Muscle of leg (tissue), 11 donors: ENCODE results near the gene KLK4. TPM values are rescaled to one million over a fixed set of nuclear protein-coding genes. Genes with fewer than 3 reads are reported as not detected.

Experiments used
- DNase-seq: peaks from one replicate; pipeline ENCODE4 v3.0.0; 2013
- H3K27ac ChIP-seq: one replicate; pipeline ENCODE4 v1.5.1; 2013; ENCODE audit warnings: mild to moderate bottlenecking, low read length, control low read depth
- H3K27me3 ChIP-seq: one replicate; pipeline ENCODE4 v1.6.1; 2013; ENCODE audit warnings: low read length; ENCODE audit not compliant: control insufficient read depth, insufficient read depth
- H3K36me3 ChIP-seq: one replicate; pipeline ENCODE4 v1.6.1; 2013; ENCODE audit warnings: low read length; ENCODE audit not compliant: control insufficient read depth, insufficient read depth
- H3K4me1 ChIP-seq: one replicate; pipeline ENCODE4 v1.6.1; 2013; ENCODE audit warnings: low read length; ENCODE audit not compliant: control insufficient read depth, insufficient read depth
- H3K4me3 ChIP-seq: one replicate; pipeline ENCODE4 v1.5.1; 2013; ENCODE audit warnings: low read length, control low read depth
- H3K9me3 ChIP-seq: replicated peaks from 2 replicates; pipeline ENCODE4 v1.6.1; 2013; ENCODE audit warnings: low read depth, low read length; ENCODE audit not compliant: control insufficient read depth
- WGBS: methylation state at CpG from one replicate; pipeline ENCODE4 v1.1.5; 2013; ENCODE audit warnings: missing lambda C conversion rate; ENCODE audit not compliant: insufficient coverage; 5-methylcytosine and 5-hydroxymethylcytosine counted together
- polyA plus RNA-seq, 8 donors: library from polyadenylated mRNA; unstranded; fragments of 120-200 nt; gene quantifications; one replicate each; pipeline versions ENCODE4 v1.2.1 to v1.2.3, GENCODE V29; 2013; ENCODE audit warnings: inconsistent platforms in 1 of 8, low replicate concordance in 1 of 8; ENCODE audit not compliant: insufficient read length in 8 of 8, insufficient read depth in 1 of 8
- total RNA-seq: library from RNA; stranded (reverse); fragments of 120-200 nt; gene quantifications from one replicate; pipeline ENCODE4 v1.2.4, GENCODE V29; 2013

The KLK4 gene
- total and polyA plus RNA-seq, 9 donors: not detected

- WGBS: 86% methylated on average over 4 of the region's 8 CpGs
- no peaks in the 10 kb centered on the region for H3K36me3 ChIP-seq
- no peak overlapping the region for H3K4me3 ChIP-seq
- peaks cover 7% of the 10 kb centered on the region for H3K27me3 ChIP-seq
- no peaks in the 10 kb centered on the region for H3K9me3 ChIP-seq
- H3K4me1 ChIP-seq: no peaks in the 10 kb centered on the region
- no peak overlapping the region for H3K27ac ChIP-seq
- no peak for DNase-seq
Measured at GRCh38 chr19:50933640-50934039, 22.4 kb upstream of the KLK4 start.

- Histone ChIP-seq H3K4me3 (no peak overlapping the region), H3K4me1 (no peaks in the 10 kb centered on the region), H3K27me3 (peaks cover 7% of the 10 kb centered on the region), H3K27ac (no peak overlapping the region), H3K9me3 (no peaks in the 10 kb centered on the region), H3K36me3 (no peaks in the 10 kb centered on the region)
- 94% methylated on average over 2 of the region's 4 CpGs for WGBS
- DNase-seq: no peak
Measured at GRCh38 chr19:50932690-50933083, 21.5 kb upstream of the KLK4 start.

- no peaks in the 10 kb centered on the region for H3K9me3 ChIP-seq
- peaks cover 7% of the 10 kb centered on the region for H3K27me3 ChIP-seq
- no peaks in the 10 kb centered on the region for H3K36me3 ChIP-seq
- DNase-seq: no peak
- no peak overlapping the region for H3K4me3 ChIP-seq
- H3K4me1 ChIP-seq: no peaks in the 10 kb centered on the region
- 86% methylated on average over 5 of the region's 11 CpGs for WGBS
- H3K27ac ChIP-seq: no peak overlapping the region
Measured at GRCh38 chr19:50932018-50932689, 21.0 kb upstream of the KLK4 start.

- no peak for DNase-seq
- Histone ChIP-seq H3K4me3 (no peak overlapping the region), H3K27me3 (peaks cover 7% of the 10 kb centered on the region), H3K9me3 (no peaks in the 10 kb centered on the region), H3K4me1 (no peaks in the 10 kb centered on the region), H3K36me3 (no peaks in the 10 kb centered on the region), H3K27ac (no peak overlapping the region)
Measured at GRCh38 chr19:50931023-50931422, 19.8 kb upstream of the KLK4 start.

- Histone ChIP-seq H3K9me3 (no peaks in the 10 kb centered on the region), H3K27me3 (peaks cover 7% of the 10 kb centered on the region), H3K36me3 (no peaks in the 10 kb centered on the region), H3K4me1 (no peaks in the 10 kb centered on the region), H3K4me3 (no peak overlapping the region), H3K27ac (no peak overlapping the region)
- no peak for DNase-seq
- 77% methylated on average over 3 of the region's 5 CpGs for WGBS
Measured at GRCh38 chr19:50928831-50929230, 17.6 kb upstream of the KLK4 start.

- Histone ChIP-seq H3K4me1 (no peaks in the 10 kb centered on the region), H3K9me3 (no peaks in the 10 kb centered on the region), H3K27me3 (peaks cover 7% of the 10 kb centered on the region), H3K27ac (no peak overlapping the region), H3K4me3 (no peak overlapping the region), H3K36me3 (no peaks in the 10 kb centered on the region)
- WGBS: 100% methylated on average over 2 of the region's 11 CpGs
- DNase-seq: no peak
Measured at GRCh38 chr19:50926144-50926543, 14.9 kb upstream of the KLK4 start.

GRCh38 chr19:50925734-50926133, 14.5 kb upstream of the KLK4 start:
- no peaks in the 10 kb centered on the region for H3K4me1 ChIP-seq
- H3K36me3 ChIP-seq: no peaks in the 10 kb centered on the region
- no peak overlapping the region for H3K27ac ChIP-seq
- no peaks in the 10 kb centered on the region for H3K9me3 ChIP-seq
- no peak for DNase-seq
- H3K27me3 ChIP-seq: peaks cover 8% of the 10 kb centered on the region
- no CpG with 5 or more reads among the region's 2 CpGs for WGBS
- H3K4me3 ChIP-seq: no peak overlapping the region

- Histone ChIP-seq H3K27ac (no peak overlapping the region), H3K36me3 (no peaks in the 10 kb centered on the region), H3K9me3 (no peaks in the 10 kb centered on the region), H3K27me3 (peaks cover 6% of the 10 kb centered on the region), H3K4me1 (no peaks in the 10 kb centered on the region), H3K4me3 (no peak overlapping the region)
- no peak for DNase-seq
- WGBS: no CpG with 5 or more reads among the region's 6 CpGs
Measured at GRCh38 chr19:50924586-50924985, 13.4 kb upstream of the KLK4 start.

- H3K4me3 ChIP-seq: no peak overlapping the region
- peaks cover 11% of the 10 kb centered on the region for H3K27me3 ChIP-seq
- no peaks in the 10 kb centered on the region for H3K9me3 ChIP-seq
- peak; percentile 80 for DNase-seq
- no peaks in the 10 kb centered on the region for H3K36me3 ChIP-seq
- H3K27ac ChIP-seq: no peak overlapping the region
- H3K4me1 ChIP-seq: no peaks in the 10 kb centered on the region
- 19% methylated on average over 16 of the region's 21 CpGs for WGBS
Measured at GRCh38 chr19:50922317-50922853, 11.2 kb upstream of the KLK4 start.

GRCh38 chr19:50921426-50922316, 10.5 kb upstream of the KLK4 start:
- Histone ChIP-seq H3K4me3 (no peak overlapping the region), H3K4me1 (no peaks in the 10 kb centered on the region), H3K27ac (no peak overlapping the region), H3K27me3 (peaks cover 11% of the 10 kb centered on the region), H3K36me3 (no peaks in the 10 kb centered on the region), H3K9me3 (no peaks in the 10 kb centered on the region)
- DNase-seq: peak; percentile 53
- 0% methylated on average over 1 of the region's 12 CpGs for WGBS
